NCI-H510A (cell line): ENCODE measurements around the gene CYP26A1.

Source experiments
- DNase-seq: peaks from one replicate; lab custom pipeline; 2025; lab: John Stamatoyannopoulos, UW

The CYP26A1 gene

DNA sequence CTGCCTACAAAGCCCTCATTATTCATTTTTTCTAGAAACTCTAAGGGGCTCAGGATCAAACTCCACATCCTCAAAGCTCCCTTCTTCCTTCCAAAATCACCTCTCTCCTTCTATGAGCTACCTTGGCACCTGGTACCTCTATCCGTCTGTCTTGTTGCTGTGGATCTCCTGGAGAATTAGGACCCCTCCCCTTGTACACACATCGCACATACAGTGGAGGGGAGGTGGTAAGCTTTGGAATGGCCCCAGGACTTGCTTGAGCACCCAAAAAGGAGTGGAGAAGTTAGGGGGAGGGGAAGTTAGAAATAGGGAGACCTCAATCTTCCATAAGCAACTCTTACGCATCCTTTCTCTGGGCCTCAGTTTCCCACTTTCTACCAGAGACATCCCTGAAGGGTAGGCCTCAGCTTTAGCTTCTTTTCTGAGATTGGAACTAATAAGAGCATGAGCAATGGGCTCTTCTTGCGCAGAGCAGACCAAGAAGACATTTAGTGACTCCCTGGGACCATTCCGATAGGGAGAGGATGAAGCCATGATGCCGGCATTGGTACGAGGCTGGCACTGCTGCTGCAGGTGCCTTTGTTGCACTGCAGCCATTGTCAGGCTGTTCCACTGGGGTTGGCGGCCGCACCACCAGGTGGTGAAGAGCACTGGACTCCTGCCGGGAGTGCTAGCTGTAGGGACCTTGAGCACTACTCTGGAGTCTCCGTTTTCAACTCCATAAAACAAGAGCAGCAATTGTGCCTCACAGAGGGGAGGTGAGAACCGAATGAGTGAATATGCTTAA is 8.6 kb upstream of the CYP26A1 start:
- no peak for DNase-seq

DNA sequence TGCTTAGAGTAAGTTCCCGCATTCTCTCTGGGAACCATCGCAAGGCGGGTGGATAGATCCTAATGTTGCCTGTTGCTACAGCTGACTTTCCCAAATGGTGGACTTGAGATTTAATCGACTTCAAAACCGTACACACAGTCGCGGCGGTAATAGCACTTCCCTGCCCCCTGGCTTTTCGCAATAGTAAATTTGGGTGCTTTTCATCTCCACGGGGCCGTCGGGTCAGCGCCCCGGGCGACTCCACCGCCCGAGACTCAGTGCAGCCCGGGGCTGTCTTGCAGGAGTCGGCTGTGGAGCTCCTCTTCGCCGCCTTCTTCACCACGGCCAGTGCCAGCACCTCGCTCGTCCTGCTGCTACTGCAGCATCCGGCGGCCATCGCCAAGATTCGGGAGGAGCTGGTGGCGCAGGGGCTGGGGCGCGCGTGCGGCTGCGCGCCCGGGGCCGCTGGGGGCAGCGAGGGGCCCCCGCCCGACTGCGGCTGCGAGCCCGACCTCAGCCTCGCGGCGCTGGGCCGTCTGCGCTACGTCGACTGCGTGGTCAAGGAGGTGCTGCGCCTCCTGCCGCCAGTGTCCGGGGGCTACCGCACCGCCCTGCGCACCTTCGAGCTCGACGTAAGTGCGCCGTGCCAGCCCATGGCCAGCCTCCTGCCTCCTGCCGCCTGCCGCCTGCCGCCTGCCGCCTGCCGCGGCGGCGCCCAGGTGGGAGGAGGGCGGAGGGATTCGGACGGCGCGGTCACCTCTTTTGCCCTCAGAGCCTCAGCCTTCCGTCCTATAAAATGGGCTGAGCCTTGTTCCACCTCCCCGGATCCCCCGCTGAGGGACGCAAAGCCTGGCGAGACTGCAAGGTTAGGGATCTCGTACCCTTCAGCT is 7.8 kb upstream of the CYP26A1 start:
- peak; percentile 15 for DNase-seq

DNA sequence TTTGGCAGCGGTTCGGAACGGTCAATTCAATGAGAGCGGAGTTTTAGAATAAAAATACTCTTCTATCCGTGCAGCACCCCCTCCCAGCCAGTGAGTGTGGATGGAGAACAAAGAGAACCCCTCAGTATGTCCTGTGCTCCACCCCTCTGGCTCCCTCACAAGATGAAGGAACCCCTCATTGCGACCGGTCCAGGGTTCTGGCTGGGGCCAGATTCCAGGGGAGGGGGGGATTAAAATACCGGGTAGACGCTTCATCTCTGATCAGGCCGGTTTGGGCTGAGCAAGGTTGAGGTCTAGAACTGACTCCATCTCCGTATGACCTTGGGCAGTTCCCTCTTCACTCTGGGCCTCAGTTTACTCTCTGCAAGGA is 7.2 kb upstream of the CYP26A1 start:
- DNase-seq: no peak

DNA sequence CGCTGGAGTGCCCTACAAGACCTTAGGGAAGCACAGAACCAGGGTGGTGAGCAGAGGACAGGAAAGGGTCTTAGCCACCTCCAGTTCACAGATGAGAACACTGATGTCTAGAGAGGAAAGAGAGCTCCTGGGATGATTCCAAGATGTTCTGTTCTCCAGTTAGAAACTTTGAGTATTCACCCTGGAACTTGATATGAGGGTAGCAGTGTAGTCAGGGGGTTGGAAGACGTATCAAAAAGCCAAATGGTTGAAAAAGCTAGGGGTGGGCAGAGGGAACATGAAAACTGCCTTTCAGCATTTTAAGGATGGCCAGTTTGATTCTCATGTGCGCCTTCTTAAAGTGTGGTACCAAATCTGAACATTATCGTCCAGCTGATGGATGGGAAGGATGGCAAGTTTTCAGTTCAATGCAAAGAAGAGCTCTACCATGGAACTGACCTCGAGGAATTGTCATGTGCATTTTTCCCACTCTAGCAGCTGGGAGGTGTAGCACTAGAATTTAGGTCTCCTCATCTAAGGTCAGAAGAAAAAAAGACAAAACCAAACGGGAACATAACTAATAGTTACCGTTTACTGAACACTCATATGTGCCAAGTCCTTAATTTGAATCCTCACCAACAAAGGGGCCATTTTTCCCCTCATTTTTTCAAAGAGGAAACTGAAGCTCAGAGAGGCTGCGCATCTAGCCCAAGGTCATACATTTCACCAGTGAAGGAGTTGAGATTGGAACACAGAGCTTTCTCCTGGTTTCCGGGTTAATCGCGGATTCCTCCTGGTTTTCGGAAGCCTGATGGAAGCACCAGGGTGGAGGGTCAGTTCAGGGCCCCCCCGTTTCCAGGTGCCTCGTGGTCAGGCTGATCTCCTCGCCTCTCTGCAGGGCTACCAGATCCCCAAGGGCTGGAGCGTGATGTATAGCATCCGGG is 6.0 kb upstream of the CYP26A1 start:
- DNase-seq: no peak

DNA sequence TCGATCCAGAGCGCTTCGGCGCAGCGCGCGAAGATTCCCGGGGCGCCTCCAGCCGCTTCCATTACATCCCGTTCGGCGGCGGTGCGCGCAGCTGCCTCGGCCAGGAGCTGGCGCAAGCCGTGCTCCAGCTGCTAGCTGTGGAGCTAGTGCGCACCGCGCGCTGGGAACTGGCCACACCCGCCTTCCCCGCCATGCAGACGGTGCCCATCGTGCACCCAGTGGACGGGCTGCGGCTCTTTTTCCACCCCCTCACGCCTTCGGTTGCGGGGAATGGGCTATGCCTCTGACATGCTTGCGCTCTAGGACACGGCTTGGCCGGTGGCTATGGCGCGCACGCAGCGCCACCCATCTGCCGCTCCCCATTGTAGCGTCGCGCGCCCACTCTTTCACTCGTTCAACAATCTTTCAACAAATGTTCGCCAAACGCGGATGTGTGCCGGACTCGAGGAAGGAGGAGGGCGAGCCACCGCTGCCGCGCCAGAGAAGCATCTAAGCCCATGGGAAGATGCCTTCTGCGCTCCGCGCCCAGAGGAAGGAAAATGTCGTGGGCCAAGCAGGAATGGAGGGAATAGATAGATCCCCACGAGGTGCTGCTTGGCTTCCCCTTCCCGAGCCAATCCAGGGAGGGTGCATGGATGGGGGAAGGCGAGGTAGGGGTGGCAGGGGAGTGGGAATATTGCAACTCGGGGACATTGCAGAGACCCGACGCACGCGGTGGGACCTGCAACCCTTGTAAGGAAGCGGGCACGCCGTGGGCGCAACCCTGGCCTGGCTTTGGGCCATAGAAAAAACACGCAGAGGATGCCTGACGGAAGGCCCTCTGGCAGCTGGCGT is 5.1 kb upstream of the CYP26A1 start:
- DNase-seq: no peak

DNA sequence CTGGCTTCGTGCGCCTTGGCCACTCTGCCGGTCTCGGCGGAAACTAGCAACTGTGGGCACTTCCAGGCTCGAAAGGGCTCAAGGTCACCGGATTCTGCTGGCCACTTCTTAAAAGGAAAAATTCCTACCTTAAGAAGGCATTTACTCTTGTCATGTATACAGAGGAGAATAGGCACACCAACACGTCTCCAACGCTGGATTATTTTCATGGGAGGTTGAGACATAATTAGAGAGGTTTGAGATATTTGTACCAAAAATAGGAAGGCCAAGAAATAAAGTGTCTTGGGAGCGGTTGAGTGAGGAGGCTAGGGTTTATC is 4.5 kb upstream of the CYP26A1 start:
- DNase-seq: no peak

DNA sequence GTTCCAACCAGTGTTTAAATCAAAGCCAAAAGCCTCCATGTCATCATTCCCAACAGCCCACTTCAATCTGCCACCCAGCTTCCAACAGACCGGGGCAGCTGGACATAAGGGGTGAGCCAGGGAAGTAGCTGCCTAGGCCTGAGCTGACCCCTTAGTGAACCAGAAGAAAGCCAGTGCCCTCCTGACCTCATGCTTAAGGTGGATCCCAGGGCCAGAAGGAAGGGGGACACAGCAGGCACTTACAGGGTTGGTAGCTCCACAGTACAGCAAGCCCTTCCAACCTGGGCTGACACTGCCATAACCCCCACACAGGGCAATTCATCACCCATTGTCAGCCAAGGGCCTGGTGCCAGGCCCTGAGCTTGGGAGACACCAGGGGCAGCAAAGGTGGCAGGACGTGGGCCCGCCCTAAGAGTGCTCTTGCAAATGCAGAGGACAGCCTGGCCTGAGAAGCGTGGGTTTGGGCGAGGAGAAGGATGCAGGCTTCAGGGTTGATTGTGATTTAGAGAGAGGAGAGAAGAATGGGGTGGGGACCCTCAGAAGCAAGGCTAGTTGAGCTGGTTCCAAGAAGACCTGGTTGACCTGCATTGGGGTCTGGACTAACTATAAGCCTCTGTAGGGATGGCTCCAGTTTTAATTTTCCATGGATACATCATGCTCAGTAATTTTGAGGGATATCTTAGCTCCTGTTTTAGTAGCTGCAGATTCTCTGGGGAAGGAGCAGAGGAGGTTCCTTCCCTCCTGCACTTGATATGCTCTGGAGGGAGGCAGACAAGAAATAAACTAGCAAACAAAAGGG is 3.1 kb upstream of the CYP26A1 start:
- DNase-seq: no peak

DNA sequence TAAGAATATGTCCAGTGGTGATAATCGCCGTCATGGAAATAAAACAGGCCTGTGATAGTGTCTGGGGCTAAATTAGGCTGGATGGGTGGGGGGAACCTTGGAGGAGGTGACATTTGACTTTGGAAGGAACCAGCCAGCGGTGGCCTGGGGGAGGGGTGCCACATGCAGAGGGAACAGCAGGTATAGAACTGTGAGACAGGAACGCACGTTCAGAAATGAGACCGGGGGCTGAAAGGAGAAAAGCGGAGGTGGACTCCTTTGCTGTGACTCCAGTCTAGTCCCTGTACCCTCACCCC is 2.6 kb upstream of the CYP26A1 start:
- DNase-seq: no peak

DNA sequence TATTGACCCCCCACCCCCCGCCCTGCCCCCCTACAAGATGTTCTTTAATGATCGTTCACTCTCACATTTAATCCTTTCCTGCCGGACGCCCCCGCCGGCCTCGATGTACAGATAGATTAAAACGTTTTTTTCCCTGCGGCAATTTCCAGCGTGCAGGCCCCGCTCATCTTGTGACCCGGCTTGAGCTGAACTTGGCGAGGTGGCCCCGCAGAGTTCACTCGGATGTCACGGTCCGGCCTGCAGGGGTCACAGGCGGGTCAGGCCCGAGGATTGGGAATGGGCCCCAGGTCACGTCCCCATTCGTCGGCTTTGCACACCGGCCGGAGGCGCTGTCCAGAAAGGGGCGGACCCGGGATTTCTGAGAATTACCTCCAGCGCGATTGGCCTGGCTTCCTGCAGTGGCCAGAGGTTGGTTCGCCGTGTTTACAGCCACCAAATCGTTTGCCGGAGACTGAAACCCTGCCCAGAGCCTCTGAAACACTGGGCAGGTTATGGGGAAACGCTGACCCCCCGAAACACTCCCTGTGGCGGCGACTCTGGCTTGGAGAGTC is 1.9 kb upstream of the CYP26A1 start:
- peak; percentile 22 for DNase-seq

DNA sequence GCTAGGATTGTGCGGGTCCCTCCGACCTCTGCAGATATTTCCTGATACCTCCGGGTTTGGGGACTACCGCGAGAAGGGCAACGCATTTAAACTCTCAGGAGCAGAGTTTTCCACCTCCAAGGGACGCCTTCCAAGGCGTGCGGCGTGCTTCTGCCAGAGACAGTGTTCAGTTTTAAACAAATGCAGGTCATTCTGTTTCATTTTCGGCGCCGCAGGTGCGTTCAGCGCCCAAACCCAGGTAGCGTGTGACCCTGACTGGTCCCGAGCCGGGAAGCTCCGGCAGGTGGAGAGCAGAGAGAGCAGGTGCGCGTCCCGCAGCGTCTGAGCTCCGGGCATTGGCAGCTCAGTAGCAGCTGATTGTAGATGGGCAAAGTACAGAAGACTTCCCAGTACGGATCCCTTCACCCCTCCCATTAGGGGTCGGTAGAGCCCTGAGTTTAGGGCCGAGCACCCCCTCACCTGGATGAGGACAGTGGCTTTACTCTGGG is 1.4 kb upstream of the CYP26A1 start:
- peak; percentile 22 for DNase-seq

DNA sequence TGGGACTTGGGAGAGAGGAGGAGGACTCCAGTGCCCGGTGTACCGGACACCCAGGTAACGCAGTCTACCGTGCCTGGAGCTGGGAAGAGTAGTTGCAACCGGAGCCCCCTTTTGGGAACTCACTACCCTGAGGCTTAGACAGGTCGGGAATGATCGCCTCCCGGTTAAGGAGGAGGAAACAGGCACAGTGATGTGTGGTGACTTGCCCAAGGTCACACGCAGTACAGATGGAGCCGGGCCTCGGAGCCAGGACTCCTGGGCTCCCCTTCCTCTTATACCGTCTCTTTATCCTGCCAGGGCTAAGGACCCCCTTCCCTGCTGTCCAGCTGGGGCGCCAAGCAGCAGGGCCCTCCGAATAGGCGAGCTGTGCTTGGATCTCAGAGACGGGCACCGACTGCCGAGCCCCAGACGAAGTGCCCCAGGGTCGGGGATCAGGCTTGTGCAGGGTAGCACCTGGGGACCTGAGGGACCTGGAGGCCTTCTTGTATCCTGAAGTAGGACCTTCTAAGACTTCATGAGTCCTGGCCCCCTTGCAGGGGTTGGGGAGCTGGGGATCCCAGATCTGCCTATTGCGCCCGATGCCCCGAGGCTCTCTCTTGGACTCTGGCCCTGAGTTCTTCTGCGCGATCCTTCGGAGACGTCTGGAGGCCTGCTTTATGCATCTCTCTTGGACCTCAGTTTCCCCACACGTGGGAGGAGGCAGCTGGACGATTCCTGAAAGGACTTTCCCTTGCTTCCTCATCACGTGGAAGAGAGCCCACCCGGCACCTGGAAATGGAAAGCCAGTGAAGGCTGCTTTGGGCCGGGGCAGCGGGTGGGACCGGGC is 767 bp upstream of the CYP26A1 start:
- DNase-seq: no peak

DNA sequence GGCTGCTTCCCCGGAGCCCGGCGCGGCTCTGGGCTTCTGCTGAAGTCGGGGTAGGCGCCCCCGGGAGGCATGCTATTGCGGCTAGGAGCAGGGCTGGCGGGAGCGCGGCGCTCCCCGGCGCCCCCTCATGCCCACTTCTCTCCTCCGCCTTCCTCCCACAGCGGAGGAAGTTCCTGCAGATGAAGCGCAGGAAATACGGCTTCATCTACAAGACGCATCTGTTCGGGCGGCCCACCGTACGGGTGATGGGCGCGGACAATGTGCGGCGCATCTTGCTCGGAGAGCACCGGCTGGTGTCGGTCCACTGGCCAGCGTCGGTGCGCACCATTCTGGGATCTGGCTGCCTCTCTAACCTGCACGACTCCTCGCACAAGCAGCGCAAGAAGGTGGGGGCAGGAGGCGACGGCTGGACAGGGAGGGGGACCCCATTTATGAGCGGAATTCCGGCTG is 479 bp downstream of the CYP26A1 start:
- no peak for DNase-seq

DNA sequence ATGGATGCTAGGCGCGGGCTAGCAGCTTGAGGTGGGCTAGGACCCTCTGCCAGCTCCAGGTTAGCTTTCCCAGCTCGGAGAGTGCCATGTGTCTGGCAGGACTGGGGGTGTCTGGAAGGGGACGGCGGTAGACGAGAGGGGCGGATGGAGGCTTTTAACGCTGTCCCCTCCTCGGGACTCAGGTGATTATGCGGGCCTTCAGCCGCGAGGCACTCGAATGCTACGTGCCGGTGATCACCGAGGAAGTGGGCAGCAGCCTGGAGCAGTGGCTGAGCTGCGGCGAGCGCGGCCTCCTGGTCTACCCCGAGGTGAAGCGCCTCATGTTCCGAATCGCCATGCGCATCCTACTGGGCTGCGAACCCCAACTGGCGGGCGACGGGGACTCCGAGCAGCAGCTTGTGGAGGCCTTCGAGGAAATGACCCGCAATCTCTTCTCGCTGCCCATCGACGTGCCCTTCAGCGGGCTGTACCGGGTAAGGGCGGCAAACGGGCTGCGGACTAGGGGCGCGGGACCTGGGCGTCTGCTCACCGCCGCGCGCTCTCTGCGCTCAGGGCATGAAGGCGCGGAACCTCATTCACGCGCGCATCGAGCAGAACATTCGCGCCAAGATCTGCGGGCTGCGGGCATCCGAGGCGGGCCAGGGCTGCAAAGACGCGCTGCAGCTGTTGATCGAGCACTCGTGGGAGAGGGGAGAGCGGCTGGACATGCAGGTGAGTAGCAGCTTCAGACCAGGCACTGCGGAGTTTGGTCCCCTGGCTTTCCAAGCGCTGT is 1.1 kb downstream of the CYP26A1 start:
- no peak for DNase-seq

DNA sequence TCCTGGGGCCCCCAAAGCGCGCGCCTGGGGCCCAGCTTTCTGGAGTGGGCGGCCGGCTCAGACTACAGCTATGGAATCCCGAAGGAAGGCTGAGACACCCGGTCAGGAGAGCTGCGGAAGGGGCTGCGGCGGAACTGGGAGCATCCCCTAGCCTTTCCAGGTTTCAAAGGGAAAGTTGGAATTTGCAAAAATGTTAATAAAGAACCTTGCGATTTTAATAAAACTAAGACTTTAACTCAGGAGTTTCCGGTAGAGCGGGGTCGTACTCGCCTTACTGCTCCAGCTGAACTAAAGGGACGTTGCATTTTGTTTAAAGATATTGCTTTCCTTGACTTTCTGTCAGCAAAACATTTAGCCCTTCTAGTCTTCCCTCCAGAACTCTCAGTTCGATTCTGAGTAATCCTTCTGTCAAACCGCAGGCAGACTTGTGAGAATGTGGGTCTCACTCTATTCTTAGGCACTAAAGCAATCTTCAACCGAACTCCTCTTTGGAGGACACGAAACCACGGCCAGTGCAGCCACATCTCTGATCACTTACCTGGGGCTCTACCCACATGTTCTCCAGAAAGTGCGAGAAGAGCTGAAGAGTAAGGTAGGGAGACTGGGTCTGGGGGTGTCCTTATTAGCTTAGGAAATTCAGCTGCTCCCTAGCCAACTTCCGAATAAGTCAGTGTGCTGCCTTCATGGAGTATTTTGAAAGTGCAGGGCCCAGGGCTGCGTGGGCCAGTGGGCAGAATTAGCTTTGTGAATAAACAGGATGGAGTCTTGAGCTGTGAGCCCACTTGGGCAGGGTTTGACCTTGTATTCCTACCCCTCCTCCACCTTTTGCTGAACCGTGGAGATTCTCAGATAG is 1.9 kb downstream of the CYP26A1 start:
- no peak for DNase-seq

DNA sequence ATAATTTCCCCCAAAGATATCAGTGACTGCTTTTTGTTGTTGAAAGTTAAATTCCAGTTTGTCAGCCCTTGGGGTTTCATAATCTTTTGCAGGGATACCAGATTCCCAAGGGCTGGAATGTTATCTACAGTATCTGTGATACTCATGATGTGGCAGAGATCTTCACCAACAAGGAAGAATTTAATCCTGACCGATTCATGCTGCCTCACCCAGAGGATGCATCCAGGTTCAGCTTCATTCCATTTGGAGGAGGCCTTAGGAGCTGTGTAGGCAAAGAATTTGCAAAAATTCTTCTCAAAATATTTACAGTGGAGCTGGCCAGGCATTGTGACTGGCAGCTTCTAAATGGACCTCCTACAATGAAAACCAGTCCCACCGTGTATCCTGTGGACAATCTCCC is 3.2 kb downstream of the CYP26A1 start:
- no peak for DNase-seq

DNA sequence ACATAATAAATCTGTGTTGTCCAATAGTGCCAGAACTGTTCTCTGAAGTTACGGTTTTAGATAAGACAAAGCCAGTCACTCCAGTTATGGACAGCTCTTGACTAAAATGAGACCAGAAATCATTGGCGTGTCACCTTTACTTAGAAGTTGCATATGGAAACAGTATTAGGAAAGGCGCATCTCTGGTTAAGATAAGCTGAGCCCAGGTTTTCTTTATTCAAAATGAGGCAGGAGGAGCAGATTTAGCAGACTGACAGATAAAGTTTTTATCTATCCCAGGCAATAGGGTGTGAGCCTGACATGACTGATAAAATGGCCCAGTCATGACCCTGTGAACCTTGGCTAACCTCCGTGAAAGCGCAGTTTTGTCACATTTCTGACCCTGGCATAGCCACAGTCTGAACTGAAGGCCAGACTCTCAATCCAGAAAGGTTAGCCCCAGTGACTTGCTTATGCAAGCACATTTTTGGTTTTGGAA is 4.2 kb downstream of the CYP26A1 start:
- DNase-seq: no peak

DNA sequence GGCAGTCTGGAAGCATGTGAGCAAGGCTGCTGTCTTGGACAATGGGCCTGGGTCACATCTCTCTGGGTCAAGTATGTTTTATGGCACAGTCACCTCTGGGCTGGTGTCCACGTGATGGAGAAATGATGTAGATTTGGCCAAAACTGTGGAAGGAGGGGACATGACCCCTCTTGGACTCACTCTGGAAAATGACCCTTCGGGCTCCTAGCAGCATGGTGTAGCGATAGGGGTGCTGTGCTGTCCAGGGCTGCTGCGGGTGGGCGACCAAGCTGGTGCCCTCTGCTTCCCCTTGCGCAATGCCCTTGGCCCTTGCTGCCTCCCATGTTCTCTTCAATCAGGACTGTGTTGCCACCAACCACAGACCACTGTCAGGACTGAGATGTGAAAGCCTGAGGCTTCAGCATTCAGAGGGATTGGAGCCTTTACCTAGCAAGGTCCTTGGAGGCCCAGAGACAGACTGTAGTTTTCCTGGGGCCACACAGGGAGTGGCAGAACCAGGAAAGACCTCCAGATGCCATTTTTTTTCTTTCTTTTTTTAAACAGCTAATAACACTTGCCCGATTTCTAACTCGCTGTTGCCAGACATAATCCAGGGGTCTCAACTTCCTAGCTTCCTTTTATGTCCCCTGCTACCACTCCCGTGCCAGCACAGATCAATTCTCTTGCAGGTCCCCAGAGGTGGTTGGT is 6.1 kb downstream of the CYP26A1 start:
- DNase-seq: no peak
